HG03469 (cell line): ENCODE data around the gene FBXO42.
"Not testable (repeated sequence)": the region's sequence is repeated elsewhere in the genome, so short reads cannot be mapped to it uniquely, and the experiment has no call there.

Experiments
- ATAC-seq: cut with Tn5 transposase; IDR thresholded peaks from one replicate; pipeline ENCODE4 v1.9.1; 2021; ENCODE audit warnings: mild to moderate bottlenecking, moderate library complexity, moderate number of reproducible peaks; ENCODE audit not compliant: unreplicated experiment

FBXO42 gene

GRCh38 chr1:16372535-16373285 is 20.4 kb upstream of the FBXO42 start:
- no peak for ATAC-seq

- ATAC-seq: no peak
Observed at GRCh38 chr1:16371725-16372124, 19.4 kb upstream of the FBXO42 start.

- ATAC-seq: no peak
Observed at GRCh38 chr1:16369821-16370220, 17.5 kb upstream of the FBXO42 start.

- ATAC-seq: no peak
Observed at GRCh38 chr1:16367968-16368890, 15.9 kb upstream of the FBXO42 start.

GRCh38 chr1:16367258-16367967 is 15.1 kb upstream of the FBXO42 start:
- peak; percentile 32 for ATAC-seq

- ATAC-seq: peak; percentile 64
Observed at GRCh38 chr1:16366722-16367257, 14.5 kb upstream of the FBXO42 start, which contains the start of gene SZRD1. Gene SZRD1 (plus strand): TSS chr1:16367242. CDS start chr1:16367258, 16 bp downstream.

- not testable (repeated sequence) for ATAC-seq
Observed at GRCh38 chr1:16365146-16365498, 12.8 kb upstream of the FBXO42 start.

- no peak for ATAC-seq
Observed at GRCh38 chr1:16356867-16357266, 4.6 kb upstream of the FBXO42 start.

- no peak for ATAC-seq
Observed at GRCh38 chr1:16354619-16355018, 2.3 kb upstream of the FBXO42 start.

GRCh38 chr1:16352842-16353535 is 709 bp upstream of the FBXO42 start:
- ATAC-seq: no peak

- ATAC-seq: no peak
Observed at GRCh38 chr1:16351456-16351993, 755 bp downstream of the FBXO42 start.

GRCh38 chr1:16349847-16350406 is 2.4 kb downstream of the FBXO42 start:
- no peak for ATAC-seq

GRCh38 chr1:16348414-16349182 is 3.7 kb downstream of the FBXO42 start:
- no peak for ATAC-seq

GRCh38 chr1:16343276-16343675 is 9.0 kb downstream of the FBXO42 start:
- not testable (repeated sequence) for ATAC-seq

GRCh38 chr1:16342331-16343062 is 9.8 kb downstream of the FBXO42 start:
- ATAC-seq: no peak

GRCh38 chr1:16340673-16341072 is 11.6 kb downstream of the FBXO42 start:
- ATAC-seq: no peak

- no peak for ATAC-seq
Observed at GRCh38 chr1:16338961-16339360, 13.3 kb downstream of the FBXO42 start.

GRCh38 chr1:16334655-16335340 is 17.5 kb downstream of the FBXO42 start:
- ATAC-seq: no peak
